Type B pancreatic cell (in vitro differentiated cells): ENCODE results near the gene SLC39A10. TPM values are rescaled to one million over a fixed set of nuclear protein-coding genes. Genes with fewer than 3 reads are reported as not detected.

Experiments
- DNase-seq: peaks from one replicate; pipeline ENCODE4 v3.0.0; 2021; ENCODE audit warnings: mixed read lengths; ENCODE audit not compliant: unreplicated experiment; ENCODE audit errors: extremely low spot score
- H3K27ac Mint-ChIP-seq: 2 replicates; pipeline ENCODE4 v1.8.0; 2021; ENCODE audit warnings: mild to moderate bottlenecking, mixed read lengths
- H3K27me3 Mint-ChIP-seq: 2 replicates; pipeline ENCODE4 v1.8.0; 2021; ENCODE audit warnings: mixed read lengths
- H3K36me3 Mint-ChIP-seq: 2 replicates; pipeline ENCODE4 v1.8.0; 2021; ENCODE audit warnings: mixed read lengths
- H3K4me1 Mint-ChIP-seq: one replicate; pipeline ENCODE4 v1.8.0; 2021; ENCODE audit warnings: mixed read lengths; ENCODE audit not compliant: unreplicated experiment
- H3K4me3 Mint-ChIP-seq: 2 replicates; pipeline ENCODE4 v1.8.0; 2021; ENCODE audit warnings: mild to moderate bottlenecking, mixed read lengths
- H3K9me3 Mint-ChIP-seq: 2 replicates; pipeline ENCODE4 v1.8.0; 2021; ENCODE audit warnings: mixed read lengths
- CTCF ChIP-seq: fragments of 200-600 bp; sonication (generic); conservative IDR thresholded peaks from 2 replicates; pipeline ENCODE4 v1.5.0; 2021; ENCODE audit warnings: antibody characterized with exemption, mild to moderate bottlenecking
- total RNA-seq: library from RNA; stranded (reverse); gene quantifications from 2 replicates; pipeline ENCODE4 v1.2.1, GENCODE V29; 2021; ENCODE audit warnings: low replicate concordance

SLC39A10 gene
- total RNA-seq, 1 donor from 2014 or later: 63.2 TPM

- peaks cover 6% of the 10 kb centered on the region for H3K27me3 Mint-ChIP-seq
- H3K4me1 Mint-ChIP-seq: peaks cover 18% of the 10 kb centered on the region
- no peak for DNase-seq
- H3K27ac Mint-ChIP-seq: peak overlapping the region; percentile 37
- TF ChIP-seq CTCF: no peak
- no peaks in the 10 kb centered on the region for H3K36me3 Mint-ChIP-seq
- H3K4me3 Mint-ChIP-seq: peak overlapping the region; percentile 32
- no peaks in the 10 kb centered on the region for H3K9me3 Mint-ChIP-seq
Observed at GRCh38 chr2:195613922-195614321, 43.1 kb upstream of the SLC39A10 start.

- no peak overlapping the region for H3K27ac Mint-ChIP-seq
- no peaks in the 10 kb centered on the region for H3K36me3 Mint-ChIP-seq
- H3K9me3 Mint-ChIP-seq: no peaks in the 10 kb centered on the region
- no peak for TF ChIP-seq CTCF
- no peak overlapping the region for H3K4me3 Mint-ChIP-seq
- H3K4me1 Mint-ChIP-seq: peaks cover 5% of the 10 kb centered on the region
- peaks cover 16% of the 10 kb centered on the region for H3K27me3 Mint-ChIP-seq
- DNase-seq: no peak
Observed at GRCh38 chr2:195619590-195619989, 37.4 kb upstream of the SLC39A10 start.

GRCh38 chr2:195620501-195620900 lies 36.5 kb upstream of the SLC39A10 start:
- no peaks in the 10 kb centered on the region for H3K9me3 Mint-ChIP-seq
- no peak for TF ChIP-seq CTCF
- peaks cover 14% of the 10 kb centered on the region for H3K27me3 Mint-ChIP-seq
- H3K4me3 Mint-ChIP-seq: no peak overlapping the region
- peaks cover 2% of the 10 kb centered on the region for H3K4me1 Mint-ChIP-seq
- no peak overlapping the region for H3K27ac Mint-ChIP-seq
- no peaks in the 10 kb centered on the region for H3K36me3 Mint-ChIP-seq
- no peak for DNase-seq

GRCh38 chr2:195622966-195623365 lies 34.1 kb upstream of the SLC39A10 start:
- H3K4me1 Mint-ChIP-seq: no peaks in the 10 kb centered on the region
- no peak for TF ChIP-seq CTCF
- H3K4me3 Mint-ChIP-seq: no peak overlapping the region
- H3K36me3 Mint-ChIP-seq: no peaks in the 10 kb centered on the region
- no peak for DNase-seq
- H3K27me3 Mint-ChIP-seq: peaks cover 26% of the 10 kb centered on the region
- no peaks in the 10 kb centered on the region for H3K9me3 Mint-ChIP-seq
- H3K27ac Mint-ChIP-seq: no peak overlapping the region

- Mint-ChIP-seq H3K4me1 (no peaks in the 10 kb centered on the region), H3K4me3 (no peak overlapping the region), H3K27me3 (peaks cover 21% of the 10 kb centered on the region), H3K9me3 (no peaks in the 10 kb centered on the region), H3K36me3 (no peaks in the 10 kb centered on the region), H3K27ac (no peak overlapping the region)
- TF ChIP-seq CTCF: no peak
- no peak for DNase-seq
Observed at GRCh38 chr2:195626507-195626906, 30.5 kb upstream of the SLC39A10 start.

- H3K4me3 Mint-ChIP-seq: no peak overlapping the region
- no peaks in the 10 kb centered on the region for H3K36me3 Mint-ChIP-seq
- no peak for DNase-seq
- H3K9me3 Mint-ChIP-seq: no peaks in the 10 kb centered on the region
- TF ChIP-seq CTCF: no peak
- no peak overlapping the region for H3K27ac Mint-ChIP-seq
- peaks cover 21% of the 10 kb centered on the region for H3K27me3 Mint-ChIP-seq
- no peaks in the 10 kb centered on the region for H3K4me1 Mint-ChIP-seq
Observed at GRCh38 chr2:195628666-195629065, 28.4 kb upstream of the SLC39A10 start.
